Stimulated activated CD4-positive, alpha-beta T cell treated with anti-CD3 and anti-CD28 coated beads, Interleukin-1b, Interleukin-23, amount 100 ng/mL, for 24 hours (primary cell): ENCODE data around the gene BRD9.

ENCODE experiments used
- DNase-seq, 4 experiments: peaks; one replicate each; pipeline ENCODE4 v3.0.0-alpha.2; 2020; ENCODE audit warnings: low read depth in 4 of 4, low spot score in 1 of 4

BRD9 gene

GRCh38 chr5:905139-905642 is 12.6 kb upstream of the BRD9 start:
- no peak for DNase-seq

- no peak for DNase-seq
Observed at GRCh38 chr5:903756-904096, 11.1 kb upstream of the BRD9 start.

DNA sequence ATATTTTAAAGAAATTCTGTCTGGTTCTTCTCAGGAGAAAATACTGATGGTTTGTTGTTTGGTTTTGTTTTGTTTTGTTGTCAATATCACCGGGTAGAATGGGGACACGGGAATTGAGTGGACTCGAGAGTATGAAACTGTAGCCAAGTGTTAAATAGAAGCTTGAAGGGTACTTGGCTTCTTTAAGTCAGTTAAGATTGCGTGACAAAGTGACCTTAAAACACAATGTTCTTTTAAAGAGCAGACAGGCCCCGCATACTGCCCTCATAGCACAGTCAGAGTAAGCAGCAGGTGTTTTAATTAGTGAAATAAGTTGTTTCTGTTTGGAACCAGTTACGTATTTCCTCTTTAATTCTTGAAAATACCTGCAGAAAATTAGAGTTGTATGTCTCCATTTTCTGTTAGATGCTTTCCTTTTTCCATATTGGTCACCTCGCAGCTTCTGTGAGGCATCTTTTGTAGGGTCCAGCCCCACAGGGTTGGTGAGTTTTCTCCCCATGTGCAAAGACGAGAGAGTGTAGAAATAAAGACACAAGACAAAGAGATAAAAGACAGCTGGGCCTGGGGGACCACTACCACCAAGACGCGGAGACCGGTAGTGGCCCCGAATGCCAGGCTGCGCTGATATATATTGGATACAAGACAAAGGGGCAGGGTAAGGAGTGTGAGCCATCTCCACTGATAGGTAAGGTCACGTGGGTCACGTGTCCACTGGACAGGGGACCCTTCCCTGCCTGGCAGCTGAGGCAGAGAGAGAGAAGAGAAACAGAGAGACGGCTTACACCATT is 9.7 kb upstream of the BRD9 start:
- DNase-seq, result no peak

GRCh38 chr5:900781-901180 is 8.2 kb upstream of the BRD9 start:
- DNase-seq, result no peak

DNA sequence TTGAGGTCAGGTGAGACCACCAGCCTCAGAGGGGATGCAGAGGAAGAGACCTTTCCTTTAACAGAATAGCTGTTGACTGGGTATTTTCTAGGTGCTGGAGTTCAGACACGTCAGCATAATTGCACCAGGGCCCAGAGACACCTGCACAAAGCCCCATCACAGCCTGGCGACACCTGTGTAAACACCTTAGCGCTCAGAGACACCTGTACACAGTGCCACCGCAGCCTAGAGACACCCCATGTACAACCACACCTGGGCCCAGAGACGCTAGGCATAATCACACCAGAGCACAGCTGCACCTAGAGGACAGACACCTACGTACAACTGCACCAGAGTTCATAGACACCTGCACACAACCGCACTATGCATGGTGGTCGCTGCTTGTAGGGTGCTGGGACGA is 1.1 kb upstream of the BRD9 start:
- no peak for DNase-seq

- DNase-seq, result no peak
Observed at GRCh38 chr5:893137-893506, 521 bp upstream of the BRD9 start.

DNA sequence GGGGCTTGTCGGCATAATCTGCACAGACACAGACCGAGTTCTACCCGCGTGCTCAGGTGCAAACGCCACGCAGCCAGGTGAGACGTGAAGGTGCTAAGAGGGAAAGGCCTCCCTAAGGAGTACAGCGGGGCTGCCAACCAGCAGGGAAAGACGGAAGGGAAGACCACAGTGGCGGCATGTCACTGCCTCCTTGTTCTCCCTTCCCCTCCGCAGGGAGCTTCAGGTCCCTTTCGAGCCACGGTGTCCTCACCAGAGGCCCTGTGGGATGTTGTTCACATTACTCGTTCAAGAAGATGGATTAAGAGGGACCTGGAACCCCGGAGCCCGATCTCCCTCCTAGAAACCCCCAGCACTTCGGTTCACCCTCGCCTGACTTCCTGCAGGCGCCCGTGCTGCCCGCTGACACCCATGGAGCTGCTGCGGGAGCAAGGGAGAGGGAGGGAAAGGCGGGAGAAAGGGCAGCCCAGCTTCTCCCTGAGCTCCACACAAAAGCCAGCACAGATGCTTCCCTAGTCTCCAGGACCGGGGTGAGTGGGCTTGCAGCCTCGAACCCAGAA is 686 bp downstream of the BRD9 start:
- DNase-seq, result no peak

- DNase-seq, result no peak
Observed at GRCh38 chr5:891117-891836, 1.3 kb downstream of the BRD9 start.

GRCh38 chr5:889075-889710 is 3.4 kb downstream of the BRD9 start:
- no peak for DNase-seq

DNA sequence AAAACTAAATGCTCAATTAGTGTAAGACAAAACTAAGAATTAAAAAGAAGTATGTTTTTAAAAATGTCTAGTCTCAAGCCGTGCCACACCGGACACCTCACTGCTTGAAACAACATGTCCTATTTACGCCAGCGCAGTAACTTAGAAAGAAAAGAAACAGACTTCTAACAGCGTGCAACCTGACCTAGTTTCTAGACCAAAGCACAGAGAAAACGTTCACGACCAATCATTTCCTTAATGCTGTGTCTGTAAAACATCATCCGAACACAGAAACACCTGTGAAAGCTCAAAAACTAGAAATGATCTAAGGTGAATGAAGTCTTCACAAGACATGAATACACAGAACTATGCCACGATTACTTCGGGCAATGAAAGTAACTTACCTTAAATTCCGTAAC is 4.0 kb downstream of the BRD9 start:
- no peak for DNase-seq

GRCh38 chr5:887947-888637 is 4.5 kb downstream of the BRD9 start:
- no peak for DNase-seq

DNA sequence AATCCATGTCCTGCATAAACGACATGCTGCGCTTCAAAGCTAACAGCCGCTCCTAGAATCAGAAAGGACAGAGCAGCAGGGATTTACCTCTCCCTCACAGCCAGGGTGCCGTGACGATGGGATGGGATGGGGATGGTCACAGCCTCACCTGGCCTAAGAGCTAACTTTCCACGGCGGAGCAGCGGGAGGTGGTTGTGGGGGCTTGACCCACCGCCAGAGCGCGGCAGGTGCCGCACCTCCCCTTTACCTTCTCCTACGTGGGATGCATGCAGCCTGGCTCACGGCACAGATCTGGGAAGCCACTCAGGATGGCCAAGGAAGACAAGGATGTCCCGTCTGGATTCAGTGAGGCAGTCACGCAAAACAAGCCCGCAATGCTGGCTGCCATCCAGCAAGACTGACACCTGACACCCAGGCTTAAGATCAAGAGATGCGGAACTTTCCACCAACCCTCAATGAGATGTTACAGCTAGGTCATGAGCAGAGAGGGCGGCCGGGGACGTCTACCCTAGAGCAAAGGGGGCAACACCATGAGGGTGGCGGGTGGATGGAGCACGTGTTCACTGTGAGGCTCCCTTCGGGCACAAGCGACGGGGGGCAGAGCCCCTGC is 5.8 kb downstream of the BRD9 start:
- no peak for DNase-seq

DNA sequence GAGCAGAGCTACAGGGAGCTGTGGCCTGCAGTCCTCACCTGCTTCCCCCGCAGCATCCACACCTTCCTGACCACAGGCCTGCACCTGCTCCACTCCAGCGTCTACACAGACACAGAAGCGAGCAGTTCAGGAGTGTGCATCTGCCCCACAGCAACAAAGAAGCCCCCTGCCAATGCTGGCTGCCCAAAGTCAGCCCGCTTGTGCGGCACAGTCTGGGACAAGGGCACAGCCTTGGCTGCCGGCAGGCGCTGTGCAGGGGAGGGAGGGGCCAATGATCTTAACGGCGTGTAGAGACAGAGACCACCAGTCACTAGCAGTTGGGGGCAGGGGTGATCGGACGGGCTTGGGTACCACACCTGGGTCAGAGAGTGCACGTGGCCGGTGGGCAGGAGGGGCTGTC is 6.6 kb downstream of the BRD9 start:
- no peak for DNase-seq

- DNase-seq, result no peak
Observed at GRCh38 chr5:885529-885928, 7.1 kb downstream of the BRD9 start.

DNA sequence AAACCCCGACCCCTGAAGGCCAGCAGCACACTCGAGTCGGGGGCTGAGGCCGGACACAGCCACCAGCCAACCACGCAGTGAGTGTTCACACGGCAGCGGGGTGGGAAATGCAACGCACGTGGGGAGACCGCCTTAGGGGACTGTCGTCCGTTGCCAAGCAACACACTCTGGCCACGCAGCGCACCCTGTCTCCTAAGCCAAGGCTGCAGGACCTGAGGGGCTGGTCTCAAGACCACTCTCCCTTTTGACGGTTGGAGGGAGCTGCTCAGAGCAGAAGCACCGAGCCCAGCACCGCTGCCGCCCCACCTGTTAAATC is 7.5 kb downstream of the BRD9 start:
- DNase-seq, result no peak

GRCh38 chr5:884345-885126 is 8.1 kb downstream of the BRD9 start:
- no peak for DNase-seq

- no peak for DNase-seq
Observed at GRCh38 chr5:883475-884181, 9.0 kb downstream of the BRD9 start.

- no peak for DNase-seq
Observed at GRCh38 chr5:882253-883183, 10.1 kb downstream of the BRD9 start.

- no peak for DNase-seq
Observed at GRCh38 chr5:881551-881935, 11.1 kb downstream of the BRD9 start.
